Uterus (tissue), 2 donors: ENCODE results near the gene ZNF431.

ENCODE experiments used
- CTCF ChIP-seq, 4 experiments: fragments of 200-600 bp in 2 of 4; fragments of 450-650 bp in 2 of 4; sonication (generic) in 2 of 4; IDR thresholded peaks; one replicate each; pipeline ENCODE4 v1.5.1; 2016 to 2019; ENCODE audit warnings: antibody characterized with exemption in 4 of 4, mild to moderate bottlenecking in 2 of 4, moderate library complexity in 1 of 4
- POLR2A ChIP-seq, 2 donors: fragments of 450-650 bp; IDR thresholded peaks; one replicate each; pipeline ENCODE4 v1.6.1; 2016; ENCODE audit warnings: antibody characterized with exemption in 2 of 2, mild to moderate bottlenecking in 1 of 2, moderate library complexity in 1 of 2

- TF ChIP-seq CTCF (IDR thresholded peaks at IDR 0.05) (no peak), POLR2A (IDR thresholded peaks at IDR 0.05) (no peak)
Observed at GRCh38 chr19:21164541-21164940, 22.7 kb downstream of the ZNF431 start.
